A549 (cell line): Measurements from ENCODE around the gene ACVR2A. TPM values are rescaled to one million over a fixed set of nuclear protein-coding genes. Genes with fewer than 3 reads are reported as not detected.

Source experiments
- ATAC-seq, 2 experiments: fragments of 200-7000 bp in 1 of 2; fragments of >200 bp in 1 of 2; cut with Nextera tagmentation in 1 of 2; cut with Tn5 transposase in 1 of 2; 3 replicates each; pipeline versions ENCODE4 v1.8.0 to v1.9.1; 2018 to 2020; ENCODE audit warnings: mild to moderate bottlenecking in 1 of 2, moderate library complexity in 1 of 2
- CTCF ChIA-PET: fragments of 300-600 bp; sonication (Branson Sonifier 250); formaldehyde crosslinking; extraction: SDS; loops from one replicate; lab custom pipeline; 2021; ENCODE audit warnings: antibody characterized with exemption, inconsistent platforms; lab: Yijun Ruan, JAX
- POLR2A ChIA-PET: fragments of 350-600 bp; formaldehyde crosslinking; extraction: SDS; loops from one replicate; lab custom pipeline; 2021; ENCODE audit warnings: antibody characterized with exemption, inconsistent platforms; lab: Yijun Ruan, JAX
- DNase-seq, 2 experiments: peaks; one replicate each; pipeline versions ENCODE4 v3.0.0 to v3.0.0-alpha.2; 2011 to 2016; ENCODE audit warnings: low read depth in 1 of 2, low spot score in 1 of 2
- FAIRE-seq: peaks from 2 replicates; lab custom pipeline; 2011; peaks lifted over from hg19 to GRCh38; lab: Jason Lieb, UNC
- H3K27ac ChIP-seq, 2 experiments: fragments of >200 bp; sonication (Bioruptor Twin); formaldehyde crosslinking; 3 replicates each; pipeline ENCODE4 v1.5.1; 2016 to 2017
- H3K4me1 ChIP-seq: fragments of >200 bp; sonication (Bioruptor Twin); formaldehyde crosslinking; 3 replicates; pipeline ENCODE4 v1.6.1; 2016
- H3K4me2 ChIP-seq: fragments of >200 bp; sonication (Bioruptor Twin); formaldehyde crosslinking; 3 replicates; pipeline ENCODE4 v1.6.1; 2016
- H3K4me3 ChIP-seq: fragments of >200 bp; sonication (Bioruptor Twin); formaldehyde crosslinking; 3 replicates; pipeline ENCODE4 v1.5.1; 2016
- H3K9me3 ChIP-seq: fragments of >200 bp; sonication (Bioruptor Twin); formaldehyde crosslinking; 3 replicates; pipeline ENCODE4 v1.6.1; 2016
- CBX2 ChIP-seq: fragments of 200-600 bp; sonication (generic); IDR thresholded peaks from 2 replicates; pipeline ENCODE4 v1.6.1; 2016; ENCODE audit warnings: low read depth, mild to moderate bottlenecking, borderline replicate concordance
- EHF ChIP-seq: fragments of 250-450 bp; sonication (Bioruptor Pico); IDR thresholded peaks from 2 replicates; pipeline ENCODE4 v1.5.0; 2020; ENCODE audit warnings: mild to moderate bottlenecking
- ELK1 ChIP-seq: fragments of 150-350 bp; IDR thresholded peaks from 2 replicates; pipeline ENCODE4 v1.6.1; 2014; ENCODE audit warnings: low read depth, mild to moderate bottlenecking, low read length
- FOXS1 ChIP-seq: fragments of 250-450 bp; sonication (Bioruptor Pico); IDR thresholded peaks from 2 replicates; pipeline ENCODE4 v1.5.0; 2020; ENCODE audit warnings: mild to moderate bottlenecking, moderate library complexity
- HMGXB4 ChIP-seq: fragments of 250-450 bp; sonication (Bioruptor Pico); IDR thresholded peaks from 2 replicates; pipeline ENCODE4 v1.5.0; 2021; ENCODE audit warnings: mild to moderate bottlenecking, moderate library complexity, borderline replicate concordance
- HOXA7 ChIP-seq: fragments of 250-450 bp; sonication (Bioruptor Pico); IDR thresholded peaks from 2 replicates; pipeline ENCODE4 v1.5.0; 2020; ENCODE audit warnings: mild to moderate bottlenecking, moderate library complexity
- HOXB13 ChIP-seq: fragments of 250-450 bp; sonication (Bioruptor Pico); IDR thresholded peaks from 2 replicates; pipeline ENCODE4 v1.5.0; 2020; ENCODE audit warnings: low read depth, mild to moderate bottlenecking, moderate library complexity
- HOXB5 ChIP-seq: fragments of 250-450 bp; sonication (Bioruptor Pico); IDR thresholded peaks from 2 replicates; pipeline ENCODE4 v1.5.0; 2020; ENCODE audit warnings: mild to moderate bottlenecking, moderate library complexity
- MAFK ChIP-seq: fragments of 450-650 bp; IDR thresholded peaks from 2 replicates; pipeline ENCODE4 v1.6.1; 2014; ENCODE audit not compliant: partially characterized antibody
- NFE2L2 ChIP-seq: fragments of 150-350 bp; conservative IDR thresholded peaks from 2 replicates; pipeline ENCODE4 v1.6.1; 2014; ENCODE audit warnings: low read length
- RAD21 ChIP-seq, 2 experiments: fragments of >200 bp in 1 of 2; sonication (Bioruptor Twin) in 1 of 2; formaldehyde crosslinking in 1 of 2; IDR thresholded peaks in 1 of 2; conservative IDR thresholded peaks in 1 of 2; 2 replicates in 1 of 2; 3 replicates in 1 of 2; pipeline ENCODE4 v1.6.1; 2012 to 2018; ENCODE audit warnings: inconsistent platforms in 1 of 2
- SMC3 ChIP-seq: fragments of >200 bp; sonication (Bioruptor Twin); formaldehyde crosslinking; IDR thresholded peaks from 3 replicates; pipeline ENCODE4 v1.6.1; 2018; ENCODE audit warnings: inconsistent platforms
- SREBF2 ChIP-seq: fragments of 450-650 bp; IDR thresholded peaks from 2 replicates; pipeline ENCODE4 v1.6.1; 2014; ENCODE audit warnings: mild to moderate bottlenecking, moderate library complexity
- ZSCAN20 ChIP-seq: fragments of 250-450 bp; sonication (Bioruptor Pico); IDR thresholded peaks from 2 replicates; pipeline ENCODE4 v1.8.0; 2022; ENCODE audit warnings: mild to moderate bottlenecking, moderate library complexity
- WGBS: methylation state at CpG from one replicate; pipeline ENCODE4 v1.1.6; 2017; ENCODE audit errors: missing lambda C conversion rate; 5-methylcytosine and 5-hydroxymethylcytosine counted together
- polyA plus RNA-seq, 4 experiments: library from polyadenylated mRNA; depleted of rRNA in 3 of 4; stranded (reverse); fragments of >200 nt; fragmentation: RNase III in 1 of 4; extraction: RNeasy Plus Mini Kit Qiagen cat#74134 plus additional on column Dnase treatment in 1 of 4; gene quantifications; 2 replicates in 3 of 4; 3 replicates in 1 of 4; pipeline ENCODE4 v1.2.3, GENCODE V29; 2011 to 2017
- TF ChIP-seq, protein P1 (sequence below): fragments of 450-650 bp; IDR thresholded peaks from 2 replicates; pipeline ENCODE4 v1.6.1; 2014; ENCODE audit warnings: antibody characterized with exemption
- TF ChIP-seq, protein P2 (sequence below): IDR thresholded peaks from 2 replicates; pipeline ENCODE4 v1.6.1; 2012

The ACVR2A gene
- polyA plus RNA-seq, 2 of the 4 experiments (the other 2 are of a cell fraction): 2.6 to 5.7 TPM

GRCh38 chr2:147827088-147827375, 17.8 kb upstream of the ACVR2A start:
- Histone ChIP-seq H3K4me2 (no peak overlapping the region), H3K9me3 (peaks cover 3% of the 10 kb centered on the region; the same call in 1 of the 3 replicates), H3K4me1 (peaks cover 10% of the 10 kb centered on the region), H3K27ac (no peak overlapping the region), H3K4me3 (no peak overlapping the region)
- POLR2A ChIA-PET: interaction anchor here (0.6 kb wide), 1 partner anchor 18 kb away, joined by 5 read pairs; the partner anchor contains the start of gene ACVR2A
- WGBS: 95% methylated on average over 13 of the region's 16 CpGs
- FAIRE-seq (no peak), DNase-seq (no peak), ATAC-seq (no peak)
- CTCF ChIA-PET: no interaction called here
- TF ChIP-seq MAFK: no peak
- TF ChIP-seq, protein P1, sequence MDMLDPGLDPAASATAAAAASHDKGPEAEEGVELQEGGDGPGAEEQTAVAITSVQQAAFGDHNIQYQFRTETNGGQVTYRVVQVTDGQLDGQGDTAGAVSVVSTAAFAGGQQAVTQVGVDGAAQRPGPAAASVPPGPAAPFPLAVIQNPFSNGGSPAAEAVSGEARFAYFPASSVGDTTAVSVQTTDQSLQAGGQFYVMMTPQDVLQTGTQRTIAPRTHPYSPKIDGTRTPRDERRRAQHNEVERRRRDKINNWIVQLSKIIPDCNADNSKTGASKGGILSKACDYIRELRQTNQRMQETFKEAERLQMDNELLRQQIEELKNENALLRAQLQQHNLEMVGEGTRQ: no peak
- TF ChIP-seq ELK1: no peak
- no peak for TF ChIP-seq FOXS1 (CRISPR knock-in tag)
- no peak for TF ChIP-seq ZSCAN20 (CRISPR knock-in tag)
- TF ChIP-seq, protein P2, sequence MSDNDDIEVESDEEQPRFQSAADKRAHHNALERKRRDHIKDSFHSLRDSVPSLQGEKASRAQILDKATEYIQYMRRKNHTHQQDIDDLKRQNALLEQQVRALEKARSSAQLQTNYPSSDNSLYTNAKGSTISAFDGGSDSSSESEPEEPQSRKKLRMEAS: no peak
- TF ChIP-seq HOXB13 (CRISPR knock-in tag): no peak
- TF ChIP-seq, all 56 proteins: peak for 0

GRCh38 chr2:147829106-147829505, 15.7 kb upstream of the ACVR2A start:
- Histone ChIP-seq H3K4me2 (peak overlapping the region; percentile 28; the same call in 2 of the 3 replicates), H3K27ac (peak overlapping the region; percentile 66 to 68; a peak in 5 of 6 replicates), H3K9me3 (peaks cover 3% of the 10 kb centered on the region; the same call in 1 of the 3 replicates), H3K4me3 (no peak overlapping the region), H3K4me1 (peaks cover 10% of the 10 kb centered on the region)
- ATAC-seq: peak in 1 of 2 experiments; percentile 73; a peak in 3 of 6 replicates
- TF ChIP-seq EHF (no peak), CBX2 (no peak), MAFK (peak; percentile 99), NFE2L2 (peak; percentile 95), RAD21 (conservative IDR thresholded peaks at IDR 0.05 in 1 of 2, IDR thresholded peaks at IDR 0.05 in 1 of 2) (no peak)
- TF ChIP-seq, protein P2: no peak
- ChIA-PET CTCF (interaction anchor here (1.2 kb wide), 1 partner anchor 15 kb away, joined by 3 read pairs; no protein-coding TSS in a partner anchor), POLR2A (no interaction called here)
- peak in 1 of 2 experiments; percentile 75 for DNase-seq
- FAIRE-seq: no peak

GRCh38 chr2:147836099-147836498, 8.7 kb upstream of the ACVR2A start:
- Histone ChIP-seq H3K4me1 (no peaks in the 10 kb centered on the region), H3K9me3 (peaks cover 2% of the 10 kb centered on the region; the same call in 1 of the 3 replicates), H3K4me3 (no peak overlapping the region), H3K4me2 (no peak overlapping the region), H3K27ac (no peak overlapping the region)
- FAIRE-seq (no peak), DNase-seq (no peak), ATAC-seq (no peak)
- CTCF ChIA-PET: no interaction called here
- 10% methylated on average over 2 of the region's 2 CpGs for WGBS
- POLR2A ChIA-PET: no interaction called here
- TF ChIP-seq HOXA7 (CRISPR knock-in tag) (no peak), SMC3 (no peak), HMGXB4 (no peak), SREBF2 (no peak), HOXB5 (CRISPR knock-in tag) (no peak)
